Esophagus squamous epithelium (tissue), 5 donors: ENCODE data around the gene TIE1. TPM values are rescaled to one million over a fixed set of nuclear protein-coding genes. Genes with fewer than 3 reads are reported as not detected.

Experiments used
- DNase-seq: peaks from one replicate; lab custom pipeline; 2025; lab: John Stamatoyannopoulos, UW
- H3K27ac ChIP-seq, 4 donors: fragments of 200-600 bp; sonication (generic); one replicate each; pipeline ENCODE4 v1.5.1; 2016 to 2019; ENCODE audit warnings: mild to moderate bottlenecking in 1 of 4
- H3K27me3 ChIP-seq, 4 donors: fragments of 200-600 bp; sonication (generic); 1 replicate in 3 of 4; 2 replicates in 1 of 4; pipeline versions ENCODE4 v1.5.1 to v1.6.0; 2017 to 2021; ENCODE audit warnings: antibody characterized with exemption in 1 of 4
- H3K36me3 ChIP-seq, 3 donors: fragments of 200-600 bp; sonication (generic); one replicate each; pipeline ENCODE4 v1.5.1; 2016 to 2019
- H3K4me1 ChIP-seq, 3 donors: fragments of 200-600 bp; sonication (generic); one replicate each; pipeline ENCODE4 v1.5.1; 2017 to 2019
- H3K4me3 ChIP-seq, 4 donors: fragments of 200-600 bp; sonication (generic); 1 replicate in 3 of 4; 2 replicates in 1 of 4; pipeline ENCODE4 v1.5.1; 2016 to 2019; ENCODE audit warnings: mild to moderate bottlenecking in 2 of 4, moderate library complexity in 1 of 4
- H3K9me3 ChIP-seq, 3 donors: fragments of 200-600 bp; sonication (generic); one replicate each; pipeline ENCODE4 v1.5.1; 2016 to 2019
- POLR2A ChIP-seq, 4 donors: fragments of 450-650 bp; IDR thresholded peaks; one replicate each; pipeline ENCODE4 v1.6.1; 2017; ENCODE audit warnings: antibody characterized with exemption in 4 of 4, mild to moderate bottlenecking in 4 of 4, moderate library complexity in 3 of 4
- WGBS, 2 donors: methylation state at CpG; one replicate each; pipeline ENCODE4 v1.1.5; 2018; 5-methylcytosine and 5-hydroxymethylcytosine counted together
- intact Hi-C: fragments of 100-400 bp; cut with DNase I; formaldehyde crosslinking; loops from one replicate; pipeline ENCODE4 v1.15.0; 2022
- total RNA-seq, 4 donors: library from RNA; depleted of rRNA; stranded (reverse); fragments of >200 nt; gene quantifications; one replicate each; pipeline ENCODE4 v1.1.0, GENCODE V29; 2016
- TF ChIP-seq, protein P1 (sequence below), 6 experiments: fragments of 450-650 bp in 4 of 6; fragments of 200-600 bp in 2 of 6; sonication (generic) in 2 of 6; IDR thresholded peaks; one replicate each; pipeline ENCODE4 v1.5.1; 2016 to 2019; ENCODE audit warnings: antibody characterized with exemption in 6 of 6, mild to moderate bottlenecking in 4 of 6, moderate library complexity in 4 of 6
- donor health status: DM: yes; HTN: yes; CAD: no.

The TIE1 gene
- total RNA-seq, 4 donors from 2014 or later, result 3.1 to 16.6 (median 5.9) TPM

GRCh38 chr1:43350976-43351375 lies 50.2 kb downstream of the TIE1 start:
- TF ChIP-seq, protein P1, sequence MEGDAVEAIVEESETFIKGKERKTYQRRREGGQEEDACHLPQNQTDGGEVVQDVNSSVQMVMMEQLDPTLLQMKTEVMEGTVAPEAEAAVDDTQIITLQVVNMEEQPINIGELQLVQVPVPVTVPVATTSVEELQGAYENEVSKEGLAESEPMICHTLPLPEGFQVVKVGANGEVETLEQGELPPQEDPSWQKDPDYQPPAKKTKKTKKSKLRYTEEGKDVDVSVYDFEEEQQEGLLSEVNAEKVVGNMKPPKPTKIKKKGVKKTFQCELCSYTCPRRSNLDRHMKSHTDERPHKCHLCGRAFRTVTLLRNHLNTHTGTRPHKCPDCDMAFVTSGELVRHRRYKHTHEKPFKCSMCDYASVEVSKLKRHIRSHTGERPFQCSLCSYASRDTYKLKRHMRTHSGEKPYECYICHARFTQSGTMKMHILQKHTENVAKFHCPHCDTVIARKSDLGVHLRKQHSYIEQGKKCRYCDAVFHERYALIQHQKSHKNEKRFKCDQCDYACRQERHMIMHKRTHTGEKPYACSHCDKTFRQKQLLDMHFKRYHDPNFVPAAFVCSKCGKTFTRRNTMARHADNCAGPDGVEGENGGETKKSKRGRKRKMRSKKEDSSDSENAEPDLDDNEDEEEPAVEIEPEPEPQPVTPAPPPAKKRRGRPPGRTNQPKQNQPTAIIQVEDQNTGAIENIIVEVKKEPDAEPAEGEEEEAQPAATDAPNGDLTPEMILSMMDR (IDR thresholded peaks at IDR 0.05), result no peak
- TF ChIP-seq POLR2A (IDR thresholded peaks at IDR 0.05), result no peak
- Histone ChIP-seq H3K9me3 (no peaks in the 10 kb centered on the region), H3K4me3 (no peak overlapping the region), H3K27ac (peak overlapping the region in 1 of 4 donors; percentile 95), H3K4me1 (peaks cover 0 to 29% (median 8%) of the 10 kb centered on the region in 3 donors), H3K36me3 (no peaks in the 10 kb centered on the region), H3K27me3 (no peaks in the 10 kb centered on the region)
- DNase-seq, result no peak
- WGBS, 2 donors, result 65 to 100% methylated on average over 1 of the region's 1 CpG
- intact Hi-C loops, result no loop called here

- intact Hi-C loops, result no loop called here
- H3K9me3 ChIP-seq, result no peaks in the 10 kb centered on the region
- no peak overlapping the region for H3K27ac ChIP-seq
- TF ChIP-seq, protein P1 (IDR thresholded peaks at IDR 0.05), result no peak
- TF ChIP-seq POLR2A (IDR thresholded peaks at IDR 0.05), result no peak
- 81 to 89% methylated on average over 9 to 10 of the region's 10 CpGs for WGBS, 2 donors
- no peaks in the 10 kb centered on the region for H3K27me3 ChIP-seq
- peaks cover 0 to 29% (median 8%) of the 10 kb centered on the region in 3 donors for H3K4me1 ChIP-seq
- no peak for DNase-seq
- no peak overlapping the region for H3K4me3 ChIP-seq
- no peaks in the 10 kb centered on the region for H3K36me3 ChIP-seq
These were observed 50.9 kb downstream of the TIE1 start for GRCh38 chr1:43351421-43352350.

DNA sequence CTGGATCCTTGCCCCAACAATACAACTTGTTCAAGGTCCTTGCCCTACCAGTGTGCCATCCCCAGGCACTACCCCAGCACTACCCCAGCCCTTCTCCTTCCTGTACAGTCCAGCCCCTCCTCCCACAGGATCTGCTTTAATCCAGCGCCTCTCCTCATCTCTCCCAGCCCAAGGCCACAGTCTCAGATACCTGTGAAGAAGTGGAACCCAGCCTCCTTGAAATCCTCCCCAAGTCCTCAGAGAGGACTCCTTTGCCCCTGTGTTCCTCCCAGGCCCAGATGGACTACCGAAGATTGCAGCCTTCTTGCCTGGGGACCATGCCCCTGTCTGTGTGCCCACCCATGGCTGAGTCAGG lies 51.5 kb downstream of the TIE1 start:
- H3K27ac ChIP-seq, result no peak overlapping the region
- 93 to 100% methylated on average over 1 to 2 of the region's 2 CpGs for WGBS, 2 donors
- intact Hi-C loops, result no loop called here

GRCh38 chr1:43352881-43353280 lies 52.1 kb downstream of the TIE1 start:
- intact Hi-C loops, result no loop called here
- Histone ChIP-seq H3K36me3 (no peaks in the 10 kb centered on the region), H3K27ac (no peak overlapping the region), H3K4me1 (peaks cover 3 to 32% (median 12%) of the 10 kb centered on the region in 3 donors), H3K9me3 (no peaks in the 10 kb centered on the region), H3K27me3 (no peaks in the 10 kb centered on the region), H3K4me3 (no peak overlapping the region)
- DNase-seq, result no peak
- no peak for TF ChIP-seq POLR2A (IDR thresholded peaks at IDR 0.05)
- TF ChIP-seq, protein P1 (IDR thresholded peaks at IDR 0.05), result no peak
- 62 to 68% methylated on average over 3 of the region's 3 CpGs for WGBS, 2 donors

More for the DNA sequence above, 51.5 kb downstream of the TIE1 start:
- Histone ChIP-seq H3K9me3 (no peaks in the 10 kb centered on the region), H3K36me3 (no peaks in the 10 kb centered on the region), H3K27me3 (no peaks in the 10 kb centered on the region), H3K4me1 (peaks cover 0 to 30% (median 8%) of the 10 kb centered on the region in 3 donors), H3K4me3 (no peak overlapping the region)
- DNase-seq, result no peak
- TF ChIP-seq, protein P1 (IDR thresholded peaks at IDR 0.05), result no peak
- no peak for TF ChIP-seq POLR2A (IDR thresholded peaks at IDR 0.05)

GRCh38 chr1:43354471-43354870 lies 53.7 kb downstream of the TIE1 start:
- Histone ChIP-seq H3K27ac (peak overlapping the region in 1 of 4 donors; percentile 2), H3K36me3 (no peaks in the 10 kb centered on the region), H3K27me3 (no peaks in the 10 kb centered on the region), H3K9me3 (no peaks in the 10 kb centered on the region), H3K4me3 (no peak overlapping the region), H3K4me1 (peaks cover 11 to 29% (median 14%) of the 10 kb centered on the region in 3 donors)
- 63 to 81% methylated on average over 2 of the region's 2 CpGs for WGBS, 2 donors
- intact Hi-C loops, result no loop called here
- TF ChIP-seq, protein P1 (IDR thresholded peaks at IDR 0.05), result no peak
- TF ChIP-seq POLR2A (IDR thresholded peaks at IDR 0.05), result no peak
- no peak for DNase-seq
